T follicular helper cell (primary cell): ENCODE results near the gene CUX1.
"Not testable (repeated sequence)": the region's sequence is repeated elsewhere in the genome, so short reads cannot be mapped to it uniquely, and the experiment has no call there.

Experiments
- DNase-seq: peaks from one replicate; pipeline ENCODE4 v3.0.0-alpha.2; 2020; ENCODE audit warnings: low read depth

The CUX1 gene

DNA sequence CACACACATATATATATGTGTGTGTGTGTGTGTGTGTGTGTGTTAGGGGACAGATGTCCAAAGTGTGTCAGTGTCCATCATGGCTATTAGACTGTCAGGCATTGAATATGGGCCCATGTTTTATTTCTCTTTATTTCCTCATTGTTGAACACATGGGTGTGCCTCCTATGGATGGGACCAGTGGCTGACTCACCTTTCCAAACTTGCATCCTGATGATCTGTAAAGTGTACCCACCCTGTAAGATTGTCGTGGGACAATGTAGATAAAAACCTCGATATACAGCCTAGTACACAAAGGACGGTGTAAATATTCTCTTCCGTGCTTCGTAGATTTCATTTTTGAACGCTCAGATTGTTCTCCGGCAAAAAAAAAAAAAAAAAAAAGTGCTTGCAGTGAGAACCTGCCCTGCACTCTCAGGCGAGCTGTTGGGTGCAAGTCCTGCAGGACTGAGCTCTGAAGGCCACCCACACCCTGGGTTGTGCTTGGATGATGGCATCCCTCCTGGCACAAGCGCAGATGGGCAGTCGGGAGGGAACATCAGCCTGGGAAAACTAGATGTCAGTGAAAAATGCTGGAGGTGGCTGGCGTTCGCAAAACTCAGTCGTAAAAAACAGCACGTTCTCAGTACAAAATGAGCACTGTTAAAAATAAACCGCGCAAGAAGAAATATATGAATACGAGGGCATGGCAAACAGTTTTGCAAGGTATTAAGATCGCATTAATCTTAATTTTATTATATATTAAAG, 166.9 kb downstream of the CUX1 start:
- DNase-seq = no peak

DNA sequence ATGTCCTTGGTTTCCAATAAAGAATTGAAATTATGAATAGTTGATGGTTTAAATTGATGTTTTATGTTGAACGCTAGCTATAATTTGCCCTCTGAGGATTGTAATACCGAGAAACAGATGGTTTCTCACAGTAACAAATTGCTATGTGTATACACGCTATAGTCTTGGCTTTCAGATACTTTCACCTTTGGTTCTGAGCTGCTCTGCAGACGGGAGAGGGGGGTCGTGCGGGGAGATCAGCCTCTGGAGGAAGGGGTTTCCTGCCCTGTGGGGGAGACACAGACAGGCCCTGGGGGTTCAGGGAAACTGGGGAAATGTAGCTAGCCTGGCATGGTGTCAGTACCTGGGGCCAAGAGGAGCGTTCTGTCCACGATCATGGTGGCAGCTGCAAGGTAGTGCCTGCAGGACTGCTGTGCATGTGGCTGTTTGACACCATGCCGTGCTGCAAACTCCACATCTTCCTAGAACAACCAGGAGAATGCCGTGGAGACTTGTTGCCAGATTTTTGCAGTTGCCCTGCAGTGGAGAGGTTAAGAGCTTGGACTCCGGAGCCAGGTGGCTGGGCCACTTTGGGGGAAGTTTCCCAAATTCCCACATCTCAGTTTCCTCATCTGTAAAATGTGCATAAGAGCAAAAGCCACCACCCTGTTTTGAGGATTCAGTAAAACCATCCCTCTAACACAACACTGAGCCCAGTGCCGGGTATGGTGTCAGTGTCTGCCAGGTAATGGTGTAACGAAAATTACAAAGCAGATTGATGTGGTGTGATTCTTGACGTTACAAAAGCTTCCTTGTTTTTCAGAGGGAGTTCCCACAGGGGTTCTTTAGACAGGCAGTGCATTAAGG, 167.9 kb downstream of the CUX1 start:
- no peak for DNase-seq

DNA sequence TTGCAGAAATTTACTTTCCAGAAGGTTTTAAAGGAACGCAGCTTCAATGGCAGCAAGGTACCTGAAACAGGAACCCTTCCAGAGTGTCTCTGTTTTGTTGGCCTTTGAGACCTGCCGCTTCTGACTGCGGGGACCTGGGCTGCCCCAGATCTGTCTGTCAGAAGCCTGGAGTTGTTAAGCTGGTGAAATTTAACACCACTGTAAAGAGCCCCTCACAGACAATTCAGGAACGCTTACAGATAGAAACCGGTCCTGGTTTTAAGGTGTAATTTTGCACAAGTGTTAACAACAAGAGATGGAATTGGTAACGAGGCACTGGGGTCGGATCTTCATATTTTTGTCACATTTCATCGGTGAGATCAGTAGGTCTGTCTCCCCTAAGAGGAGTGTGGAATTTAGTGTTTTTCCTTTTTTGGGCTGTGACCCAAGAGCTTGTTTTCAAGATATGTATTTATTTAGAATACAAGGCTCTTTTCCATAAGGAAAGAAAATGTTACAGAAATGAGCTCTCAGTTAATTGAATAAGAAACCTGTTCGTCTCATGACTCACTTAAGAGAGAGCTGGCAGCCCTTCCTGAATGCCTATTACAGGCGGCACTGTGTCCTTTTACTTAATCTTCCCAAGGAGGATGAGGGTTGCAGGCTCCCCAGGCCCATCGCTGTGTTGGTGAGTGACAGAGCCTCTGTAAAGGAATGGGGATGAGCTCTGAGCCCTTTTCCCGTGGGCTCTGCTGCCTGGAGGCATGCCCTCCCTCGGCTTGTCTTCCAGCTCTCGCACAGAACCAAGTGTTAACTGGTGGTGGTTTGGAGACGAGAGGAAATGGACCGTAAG, 168.7 kb downstream of the CUX1 start:
- no peak for DNase-seq

DNA sequence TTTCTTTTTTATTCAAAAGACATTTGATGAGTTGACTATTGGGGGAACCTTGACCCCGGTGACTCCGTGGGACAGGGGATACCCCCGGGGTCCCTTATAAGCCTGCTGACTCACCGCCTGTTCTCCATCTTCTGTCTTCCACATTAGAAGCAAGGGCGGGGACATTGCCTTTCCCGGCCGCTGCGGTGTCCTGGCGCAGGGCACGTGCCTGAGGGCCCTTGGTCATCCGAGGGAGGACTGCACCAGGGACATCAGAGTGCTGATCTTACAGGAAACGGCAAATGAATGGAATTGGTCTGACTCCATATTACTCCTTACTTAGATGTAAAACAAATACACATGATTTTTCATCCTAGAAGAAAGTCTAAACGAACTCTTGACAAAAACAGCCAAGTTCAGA, 170.1 kb downstream of the CUX1 start:
- no peak for DNase-seq

DNA sequence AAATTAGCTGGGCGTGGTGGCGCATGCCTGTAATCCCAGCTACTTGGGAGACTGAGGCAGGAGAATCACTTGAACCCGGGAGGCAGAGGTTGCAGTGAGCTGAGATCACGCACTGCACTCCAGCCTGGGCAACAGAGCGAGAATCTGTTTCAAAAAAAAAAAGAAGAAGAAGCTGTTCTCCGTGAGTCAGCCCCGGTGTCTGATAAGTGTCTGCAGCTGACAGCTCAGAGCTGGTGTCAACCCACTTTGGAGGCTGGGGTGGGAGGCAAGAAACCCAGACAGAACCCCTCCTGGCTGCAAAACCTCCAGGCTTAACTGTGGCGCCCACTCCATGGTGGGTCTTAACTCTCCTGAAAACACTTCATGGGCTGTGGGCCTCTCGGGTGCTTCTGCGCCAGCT, 170.6 kb downstream of the CUX1 start:
- not testable (repeated sequence) for DNase-seq

DNA sequence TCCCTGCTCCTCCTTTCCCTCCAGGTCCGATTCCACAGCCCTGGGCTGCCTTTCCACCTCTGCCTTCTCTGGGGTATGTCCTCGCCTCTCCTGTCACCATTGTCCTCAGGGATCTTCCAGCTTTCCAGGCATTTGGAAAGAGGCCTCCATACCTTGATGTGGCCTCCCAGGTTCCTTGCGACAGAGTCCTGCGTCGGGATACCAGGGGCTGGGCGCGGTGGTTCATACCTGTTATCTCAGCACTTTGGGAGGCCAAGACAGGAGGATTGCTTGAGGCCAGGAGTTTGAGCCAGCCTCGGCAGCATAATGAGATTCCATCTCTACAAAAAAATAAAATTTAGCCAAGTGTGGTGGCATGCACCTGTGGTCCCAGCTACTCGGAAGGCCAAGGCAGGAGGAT, 171.1 kb downstream of the CUX1 start:
- no peak for DNase-seq

DNA sequence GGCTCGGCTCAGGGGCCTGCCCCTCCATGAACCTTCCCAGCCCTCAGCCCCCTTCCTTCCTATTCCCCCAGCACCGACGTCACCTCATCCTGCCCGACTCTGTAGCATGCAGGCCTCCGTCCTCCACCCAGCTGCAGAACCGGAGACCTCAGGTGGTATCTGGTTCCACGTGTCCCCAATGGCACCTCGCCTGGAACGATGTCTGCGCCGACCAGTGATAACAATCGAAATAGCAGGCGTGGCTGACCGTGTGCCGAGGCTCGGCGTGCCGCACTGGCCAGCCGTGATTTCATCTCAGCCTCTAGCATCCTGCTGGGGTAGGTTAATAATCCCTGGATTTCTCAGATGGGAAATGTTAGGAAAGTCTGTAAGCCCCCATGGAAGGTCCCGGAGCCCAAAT, 171.7 kb downstream of the CUX1 start:
- DNase-seq = no peak

DNA sequence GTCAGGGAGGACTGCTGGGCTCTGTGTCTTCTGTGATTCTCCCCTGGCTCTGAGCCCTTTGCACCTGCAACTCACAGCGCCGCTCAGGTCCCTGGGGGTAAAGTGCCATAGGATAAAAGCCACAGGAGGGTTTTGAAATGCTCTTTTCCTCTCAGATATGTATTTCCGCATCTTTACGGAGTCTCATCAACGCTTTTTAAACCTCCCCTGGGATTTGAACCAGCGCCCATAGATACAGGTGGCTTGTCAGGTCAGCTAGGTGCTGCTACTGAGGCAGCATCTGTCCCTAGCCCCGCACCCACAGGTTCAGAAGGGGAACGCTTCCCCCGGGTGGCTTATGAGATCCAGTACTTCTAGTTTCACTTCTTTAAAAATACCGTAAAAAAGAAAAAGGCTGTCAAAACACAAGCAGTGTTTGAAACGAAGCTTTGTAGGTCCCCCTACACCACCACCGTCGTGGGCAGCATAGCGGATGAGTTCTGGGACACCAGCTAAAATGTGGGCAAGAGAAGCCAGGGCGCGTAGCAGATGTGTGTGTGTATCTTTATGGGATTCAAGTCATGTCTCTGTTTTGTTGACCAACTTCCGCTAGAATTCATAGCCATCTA, 173.5 kb downstream of the CUX1 start:
- no peak for DNase-seq

DNA sequence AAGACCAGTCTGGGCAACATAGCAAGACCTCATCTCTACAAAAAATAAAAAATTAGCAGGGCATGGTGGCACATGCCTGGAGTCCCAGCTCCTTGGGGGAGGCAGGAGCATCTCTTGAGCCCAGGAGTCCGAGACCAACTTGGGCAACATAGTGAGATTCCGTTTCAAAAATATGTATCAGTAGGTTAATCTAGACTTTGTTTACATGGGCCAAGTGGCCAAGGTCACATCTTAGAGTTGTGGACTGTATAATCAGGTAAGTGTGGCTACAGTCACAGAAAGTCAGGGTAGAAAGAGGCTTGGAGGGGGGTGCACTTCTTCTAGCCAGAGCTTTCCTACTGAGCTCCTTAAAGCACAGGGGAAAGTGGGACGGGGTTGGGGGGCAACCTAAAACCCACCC, 174.4 kb downstream of the CUX1 start:
- DNase-seq = no peak

DNA sequence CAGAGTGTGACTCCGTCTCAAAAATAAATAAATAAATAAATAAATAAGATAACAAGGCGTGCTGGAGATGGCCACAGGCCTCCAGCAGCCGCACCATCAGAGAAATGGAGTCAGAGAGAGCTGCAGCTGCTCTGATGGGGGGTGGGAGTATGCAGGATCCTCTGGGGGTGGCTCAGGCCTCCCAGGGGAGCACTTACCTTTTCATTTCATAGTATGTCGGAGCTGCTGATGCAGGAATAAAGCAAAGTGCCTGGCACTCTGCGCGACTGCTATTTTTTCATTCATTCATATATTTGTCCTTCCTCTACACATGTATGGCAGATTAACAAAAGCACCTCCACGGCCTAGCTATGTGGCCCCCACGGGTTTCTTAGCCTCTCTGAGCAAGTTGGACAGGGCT, 175.9 kb downstream of the CUX1 start:
- no peak for DNase-seq

DNA sequence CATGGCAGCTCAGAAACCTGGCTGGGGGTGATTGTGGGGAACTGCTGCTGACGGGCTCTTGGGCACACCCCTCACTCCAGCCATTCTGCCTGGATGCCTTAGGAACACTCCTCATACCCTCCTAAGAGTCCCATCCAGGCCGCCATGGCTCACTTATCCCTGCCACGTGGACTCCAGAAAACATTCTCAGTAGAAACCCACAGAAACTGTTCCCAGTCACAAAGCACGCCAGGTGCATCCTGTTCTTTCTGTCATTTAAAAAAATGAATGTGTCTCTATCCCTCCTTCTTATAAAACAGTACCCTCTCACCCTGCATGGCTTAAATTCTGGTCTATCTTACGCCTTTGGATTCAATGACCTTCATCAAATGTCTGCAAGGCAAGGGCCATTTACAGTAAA, 177.7 kb downstream of the CUX1 start:
- no peak for DNase-seq

DNA sequence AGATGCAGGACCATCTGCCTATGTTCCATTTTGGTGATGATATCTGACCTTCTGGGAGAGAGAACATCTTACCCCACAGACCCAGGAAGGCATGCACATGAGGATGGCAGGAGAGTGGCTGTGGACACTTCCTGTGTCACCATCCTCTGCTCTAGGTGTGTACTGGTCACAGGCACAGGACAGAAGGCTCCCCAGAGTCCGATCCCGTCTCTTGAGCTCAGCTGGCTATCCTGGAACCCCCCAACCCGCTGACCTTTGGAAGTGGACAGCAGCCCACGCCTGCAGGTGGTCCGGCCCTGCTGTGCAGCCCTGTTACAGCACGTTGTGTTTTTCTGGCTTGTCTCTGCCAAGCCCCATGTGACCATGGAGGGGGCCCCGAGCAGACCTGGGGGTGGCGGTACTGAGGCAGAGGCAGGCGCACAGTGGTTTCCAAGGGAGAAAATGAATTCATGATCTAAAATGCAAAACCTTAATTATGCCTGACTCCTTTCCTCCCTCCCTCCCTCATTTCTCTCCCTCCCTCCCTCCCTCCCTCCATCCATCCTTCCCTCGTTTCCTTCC, 178.8 kb downstream of the CUX1 start:
- DNase-seq = no peak

DNA sequence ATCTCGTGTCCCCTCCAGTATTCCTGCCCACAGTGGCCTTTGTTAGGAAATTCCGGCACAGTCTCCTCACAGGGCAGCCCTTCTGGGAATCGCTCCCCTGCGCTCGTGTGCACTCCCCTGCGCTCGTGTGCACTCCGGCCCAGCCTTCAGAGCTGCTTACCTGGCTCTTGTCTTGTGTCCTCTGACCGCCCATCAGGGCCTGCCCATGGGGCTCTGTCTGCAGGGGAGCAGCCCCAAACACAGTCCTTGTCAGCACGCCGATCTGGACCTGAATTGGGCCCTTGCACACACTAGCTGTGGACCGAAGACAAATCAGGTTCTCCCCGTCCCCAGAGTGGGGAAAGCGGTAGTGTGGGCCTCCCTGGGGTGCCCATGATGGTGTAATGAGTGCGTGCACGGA, 179.4 kb downstream of the CUX1 start:
- no peak for DNase-seq

DNA sequence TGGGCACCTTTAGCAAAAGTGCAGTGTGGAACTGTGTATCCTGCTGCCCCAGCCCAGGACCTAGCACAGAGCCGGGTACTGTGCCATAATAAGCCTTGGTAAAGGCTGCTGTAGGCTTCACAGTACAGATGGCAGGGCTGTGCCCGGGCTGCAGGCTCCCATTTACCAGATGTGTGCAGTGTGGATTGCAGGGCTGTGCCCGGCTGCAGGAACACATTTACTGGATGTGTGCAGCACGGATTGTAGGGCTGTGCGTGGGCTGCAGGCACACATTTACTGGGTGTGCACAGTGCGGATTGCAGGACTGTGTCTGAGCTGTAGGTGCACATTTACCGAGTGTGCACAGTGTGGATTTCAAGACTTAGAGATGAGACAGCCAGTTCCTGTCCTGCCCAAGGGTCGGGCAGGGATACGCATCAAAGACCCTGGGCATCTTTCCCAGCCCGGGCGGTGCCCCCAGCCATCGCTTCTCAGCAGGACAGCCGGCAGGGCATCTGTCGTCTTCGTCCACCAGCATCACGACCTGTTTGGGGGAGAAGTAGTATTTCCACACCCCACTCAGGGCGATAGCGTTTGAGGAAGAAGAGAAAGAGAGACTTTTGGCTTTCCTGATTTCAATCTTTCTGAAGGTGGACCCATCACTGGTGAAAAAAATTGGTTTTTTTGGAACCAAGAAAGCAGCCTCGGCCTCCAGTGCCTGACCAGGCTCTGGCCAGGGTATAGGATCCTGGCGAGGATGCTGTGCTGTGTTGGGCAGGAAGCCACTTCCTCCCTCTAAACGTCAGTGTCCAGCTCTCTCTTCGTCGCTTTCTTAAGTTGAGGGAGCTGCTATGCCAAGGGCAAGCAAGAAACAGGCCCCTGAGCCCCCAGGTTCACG, 180.8 kb downstream of the CUX1 start:
- DNase-seq = no peak

DNA sequence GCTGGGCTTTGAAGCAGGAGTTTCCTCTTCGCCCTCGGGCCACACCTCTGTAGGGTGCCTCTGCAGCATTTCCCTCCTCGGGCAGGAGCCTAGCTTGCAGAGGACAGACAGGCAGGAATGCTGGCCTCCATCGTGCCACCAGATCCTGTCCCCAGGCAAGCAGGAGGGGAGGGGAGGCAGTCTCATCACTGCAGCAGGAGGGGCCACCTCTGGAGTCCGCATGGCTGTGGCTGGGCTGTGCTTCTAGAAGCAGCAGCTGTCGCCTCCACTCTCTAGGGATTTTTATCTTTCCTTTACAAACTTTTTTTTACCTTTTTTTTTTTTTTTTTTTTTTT, 181.4 kb downstream of the CUX1 start:
- DNase-seq = no peak

DNA sequence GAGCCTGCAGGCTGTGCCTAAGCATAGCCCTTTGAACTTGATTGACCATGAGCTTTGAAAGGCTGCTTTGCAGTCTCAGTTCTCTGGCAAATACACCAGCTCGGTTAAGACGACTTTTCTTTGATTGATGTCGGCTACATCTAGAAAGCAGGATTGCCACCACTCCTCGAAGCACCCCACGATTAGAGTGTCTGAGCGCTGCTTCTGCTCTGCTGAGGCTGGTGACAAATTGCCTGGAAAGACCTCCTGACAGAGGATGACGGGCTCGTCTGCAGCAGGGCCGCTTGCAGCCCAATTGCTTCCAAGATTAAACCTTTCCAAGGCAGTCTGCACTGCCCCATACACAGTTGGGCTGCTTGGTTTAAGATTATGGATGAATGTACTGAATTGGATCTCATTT, 182.0 kb downstream of the CUX1 start:
- DNase-seq = no peak

DNA sequence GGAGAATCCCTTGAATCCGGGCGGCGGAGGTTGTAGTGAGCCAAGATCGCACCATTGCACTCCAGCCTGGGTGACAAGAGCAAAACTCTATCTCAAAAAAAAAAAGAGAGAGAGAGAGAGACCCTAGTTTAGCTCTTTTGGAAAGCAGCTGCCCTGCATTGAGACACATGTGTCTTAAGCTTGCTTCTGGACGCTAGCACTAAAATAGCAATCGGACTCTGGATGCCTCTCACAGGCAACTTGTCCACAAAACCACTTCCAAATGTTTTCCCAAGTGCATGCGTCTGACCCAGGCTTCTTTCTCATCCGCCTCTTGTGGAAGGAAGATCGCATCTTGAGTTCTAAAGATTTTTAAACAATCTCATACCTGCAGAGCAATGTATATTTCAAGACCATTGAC, 182.7 kb downstream of the CUX1 start:
- DNase-seq = no peak

DNA sequence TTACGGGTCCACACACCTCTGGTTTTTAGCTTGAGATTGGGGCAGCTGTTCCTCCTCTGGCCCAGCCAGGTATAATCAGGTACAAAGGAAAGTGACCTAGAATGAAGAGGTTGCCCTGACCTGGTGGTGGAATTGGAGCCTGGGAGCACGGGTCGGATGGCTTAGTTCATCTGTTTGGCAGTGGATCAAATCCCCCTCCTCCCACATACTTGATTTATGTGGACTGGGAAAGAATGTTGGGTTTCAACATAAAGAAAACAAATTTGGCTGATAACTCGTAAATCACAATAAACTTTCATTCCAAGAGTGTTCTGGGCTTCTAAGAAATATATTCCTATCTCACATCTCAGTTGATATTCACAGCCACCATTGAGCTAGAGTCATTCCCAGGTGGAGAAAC, 186.8 kb downstream of the CUX1 start:
- no peak for DNase-seq

DNA sequence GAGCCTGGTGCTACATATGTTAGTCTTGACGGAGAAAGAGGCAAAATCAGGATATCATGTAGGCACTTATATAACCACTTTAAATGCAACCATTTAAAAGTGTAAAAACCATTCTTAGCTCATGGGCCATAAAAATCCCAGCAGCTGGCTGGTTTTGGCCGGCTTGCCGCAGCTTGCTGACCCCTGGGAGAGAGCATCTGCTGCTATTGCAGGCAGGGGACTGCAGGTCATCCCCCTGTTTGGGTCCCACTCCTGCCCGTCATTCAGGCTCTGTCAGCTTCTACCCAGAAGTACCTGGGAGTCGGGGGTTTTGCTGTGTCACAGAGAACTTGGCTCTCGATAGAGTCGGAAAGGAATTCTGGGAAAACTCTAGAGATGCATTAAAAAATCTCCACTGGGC, 187.4 kb downstream of the CUX1 start:
- no peak for DNase-seq

DNA sequence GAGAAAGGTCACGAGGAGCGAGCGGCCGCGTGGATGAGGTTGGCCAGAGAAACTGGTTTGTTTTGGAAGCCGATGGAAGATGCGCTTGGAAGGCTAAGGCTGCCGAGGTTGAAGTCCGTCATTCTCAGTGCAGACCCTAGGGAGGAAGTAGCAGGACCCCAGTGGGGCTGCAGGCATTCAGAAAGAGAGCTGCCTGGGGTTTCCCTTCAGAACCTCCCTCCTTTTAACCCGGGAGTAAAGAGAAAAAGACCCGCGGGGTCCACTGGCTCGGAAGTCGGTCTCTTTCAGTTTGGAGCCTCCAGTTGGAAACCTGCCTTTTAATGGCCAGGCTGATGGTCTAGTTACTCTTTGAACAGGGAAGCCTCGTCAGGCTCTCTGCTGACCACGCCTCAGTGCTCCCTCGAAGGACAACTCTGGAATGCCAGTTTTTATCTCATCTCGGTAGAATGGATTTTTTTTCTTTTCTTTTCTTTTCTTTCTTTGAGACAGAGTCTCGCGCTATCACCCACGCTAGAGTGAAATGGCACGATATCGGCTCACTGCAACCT, 188.6 kb downstream of the CUX1 start:
- no peak for DNase-seq

DNA sequence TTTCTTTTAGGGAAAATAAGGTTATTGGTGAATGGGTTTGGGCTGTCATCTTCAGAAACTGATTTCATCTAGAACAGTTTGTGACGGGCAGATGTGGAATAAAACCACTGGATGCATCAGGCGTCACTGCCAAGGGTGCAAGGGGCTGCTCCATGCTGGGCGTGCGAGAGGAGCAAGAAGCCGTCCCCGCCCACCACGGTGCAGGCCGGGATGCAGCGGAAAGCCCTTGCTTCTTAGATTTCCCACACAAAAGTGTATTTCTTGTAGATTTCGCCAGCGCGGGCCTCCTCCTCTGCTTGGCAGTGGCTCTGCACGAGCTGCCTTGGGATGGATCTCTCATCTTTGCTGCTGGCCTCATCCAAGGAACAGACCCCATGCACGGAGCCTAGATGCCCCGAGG, 189.3 kb downstream of the CUX1 start:
- DNase-seq = no peak
